A549 (cell line): ENCODE measurements around the gene TSHR. TPM values are rescaled to one million over a fixed set of nuclear protein-coding genes. Genes with fewer than 3 reads are reported as not detected.

Experiments used
- ATAC-seq, 2 experiments: fragments of 200-7000 bp in 1 of 2; fragments of >200 bp in 1 of 2; cut with Nextera tagmentation in 1 of 2; cut with Tn5 transposase in 1 of 2; 3 replicates each; pipeline versions ENCODE4 v1.8.0 to v1.9.1; 2018 to 2020; ENCODE audit warnings: mild to moderate bottlenecking in 1 of 2, moderate library complexity in 1 of 2
- CTCF ChIA-PET: fragments of 300-600 bp; sonication (Branson Sonifier 250); formaldehyde crosslinking; extraction: SDS; loops from one replicate; lab custom pipeline; 2021; ENCODE audit warnings: antibody characterized with exemption, inconsistent platforms; lab: Yijun Ruan, JAX
- POLR2A ChIA-PET: fragments of 350-600 bp; formaldehyde crosslinking; extraction: SDS; loops from one replicate; lab custom pipeline; 2021; ENCODE audit warnings: antibody characterized with exemption, inconsistent platforms; lab: Yijun Ruan, JAX
- DNase-seq, 2 experiments: peaks; one replicate each; pipeline versions ENCODE4 v3.0.0 to v3.0.0-alpha.2; 2011 to 2016; ENCODE audit warnings: low read depth in 1 of 2, low spot score in 1 of 2
- FAIRE-seq: peaks from 2 replicates; lab custom pipeline; 2011; peaks lifted over from hg19 to GRCh38; lab: Jason Lieb, UNC
- H3K27ac ChIP-seq, 2 experiments: fragments of >200 bp; sonication (Bioruptor Twin); formaldehyde crosslinking; 3 replicates each; pipeline ENCODE4 v1.5.1; 2016 to 2017
- H3K4me1 ChIP-seq: fragments of >200 bp; sonication (Bioruptor Twin); formaldehyde crosslinking; 3 replicates; pipeline ENCODE4 v1.6.1; 2016
- H3K4me2 ChIP-seq: fragments of >200 bp; sonication (Bioruptor Twin); formaldehyde crosslinking; 3 replicates; pipeline ENCODE4 v1.6.1; 2016
- H3K4me3 ChIP-seq: fragments of >200 bp; sonication (Bioruptor Twin); formaldehyde crosslinking; 3 replicates; pipeline ENCODE4 v1.5.1; 2016
- H3K9me3 ChIP-seq: fragments of >200 bp; sonication (Bioruptor Twin); formaldehyde crosslinking; 3 replicates; pipeline ENCODE4 v1.6.1; 2016
- ATOH8 ChIP-seq: fragments of 250-450 bp; sonication (Bioruptor Pico); IDR thresholded peaks from 2 replicates; pipeline ENCODE4 v1.5.0; 2020; ENCODE audit warnings: low read depth, mild to moderate bottlenecking, moderate library complexity
- BCL3 ChIP-seq: fragments of >200 bp; sonication (Bioruptor Twin); formaldehyde crosslinking; IDR thresholded peaks from 3 replicates; pipeline ENCODE4 v1.6.1; 2016
- CBX8 ChIP-seq: fragments of 200-600 bp; sonication (generic); IDR thresholded peaks from 2 replicates; pipeline ENCODE4 v1.6.1; 2016
- CHD2 ChIP-seq: fragments of 150-350 bp; IDR thresholded peaks from 2 replicates; pipeline ENCODE4 v1.6.1; 2014; ENCODE audit warnings: low read length; ENCODE audit not compliant: partially characterized antibody
- CTCF ChIP-seq: fragments of >200 bp; sonication (Bioruptor Twin); formaldehyde crosslinking; IDR thresholded peaks from 3 replicates; pipeline ENCODE4 v1.5.1; 2016
- FOSB ChIP-seq: fragments of 250-450 bp; sonication (Bioruptor Pico); IDR thresholded peaks from 2 replicates; pipeline ENCODE4 v1.5.0; 2020; ENCODE audit warnings: mild to moderate bottlenecking, moderate library complexity
- FOXS1 ChIP-seq: fragments of 250-450 bp; sonication (Bioruptor Pico); IDR thresholded peaks from 2 replicates; pipeline ENCODE4 v1.5.0; 2020; ENCODE audit warnings: mild to moderate bottlenecking, moderate library complexity
- HDAC2 ChIP-seq: fragments of 200-600 bp; sonication (generic); IDR thresholded peaks from 2 replicates; pipeline ENCODE4 v1.6.1; 2016
- HOXB13 ChIP-seq: fragments of 250-450 bp; sonication (Bioruptor Pico); IDR thresholded peaks from 2 replicates; pipeline ENCODE4 v1.5.0; 2020; ENCODE audit warnings: low read depth, mild to moderate bottlenecking, moderate library complexity
- MAFK ChIP-seq: fragments of 450-650 bp; IDR thresholded peaks from 2 replicates; pipeline ENCODE4 v1.6.1; 2014; ENCODE audit not compliant: partially characterized antibody
- USF2 ChIP-seq: fragments of 450-650 bp; IDR thresholded peaks from 2 replicates; pipeline ENCODE4 v1.6.1; 2014; ENCODE audit warnings: antibody characterized with exemption
- WGBS: methylation state at CpG from one replicate; pipeline ENCODE4 v1.1.6; 2017; ENCODE audit errors: missing lambda C conversion rate; 5-methylcytosine and 5-hydroxymethylcytosine counted together
- polyA plus RNA-seq, 4 experiments: library from polyadenylated mRNA; depleted of rRNA in 3 of 4; stranded (reverse); fragments of >200 nt; fragmentation: RNase III in 1 of 4; extraction: RNeasy Plus Mini Kit Qiagen cat#74134 plus additional on column Dnase treatment in 1 of 4; gene quantifications; 2 replicates in 3 of 4; 3 replicates in 1 of 4; pipeline ENCODE4 v1.2.3, GENCODE V29; 2011 to 2017

Gene TSHR
- polyA plus RNA-seq, 2 of the 4 experiments (the other 2 are of a cell fraction): not detected

GRCh38 chr14:80930095-80930494, 25.3 kb upstream of the TSHR start:
- FAIRE-seq: no peak
- H3K27ac ChIP-seq: no peak overlapping the region
- POLR2A ChIA-PET: no interaction called here
- TF ChIP-seq CHD2 (no peak), ATOH8 (CRISPR knock-in tag) (no peak), FOXS1 (CRISPR knock-in tag) (no peak)
- no peaks in the 10 kb centered on the region; the same call in 2 of the 3 replicates for H3K9me3 ChIP-seq
- no peak for DNase-seq
- CTCF ChIA-PET: no interaction called here
- H3K4me1 ChIP-seq: peaks cover 3% of the 10 kb centered on the region; the same call in 1 of the 3 replicates
- ATAC-seq: no peak
- no peak overlapping the region for H3K4me3 ChIP-seq
- 97% methylated on average over 5 of the region's 5 CpGs for WGBS
- H3K4me2 ChIP-seq: no peak overlapping the region

- FAIRE-seq (no peak), DNase-seq (peak in 1 of 2 experiments; percentile 3), ATAC-seq (no peak)
- WGBS: 57% methylated on average over 8 of the region's 8 CpGs
- ChIA-PET POLR2A (no interaction called here), CTCF (interaction anchor here (1.0 kb wide), 1 partner anchor 1971 kb away, joined by 3 read pairs; no protein-coding TSS in a partner anchor)
- Histone ChIP-seq H3K4me1 (peaks cover 3% of the 10 kb centered on the region; the same call in 1 of the 3 replicates), H3K4me3 (no peak overlapping the region), H3K4me2 (no peak overlapping the region), H3K9me3 (no peaks in the 10 kb centered on the region; the same call in 2 of the 3 replicates), H3K27ac (no peak overlapping the region)
- TF ChIP-seq CHD2 (no peak), BCL3 (no peak)
Measured at GRCh38 chr14:80930836-80931389, 24.5 kb upstream of the TSHR start.

- Histone ChIP-seq H3K4me1 (peaks cover 3% of the 10 kb centered on the region; the same call in 1 of the 3 replicates), H3K4me2 (no peak overlapping the region), H3K4me3 (no peak overlapping the region), H3K9me3 (no peaks in the 10 kb centered on the region; the same call in 2 of the 3 replicates), H3K27ac (no peak overlapping the region)
- POLR2A ChIA-PET: no interaction called here
- no peak for ATAC-seq
- CTCF ChIA-PET: interaction anchor here (1.0 to 1.6 kb wide), 2 partner anchors 9 to 10 kb away, joined by 3 to 5 read pairs; no protein-coding TSS in a partner anchor
- FAIRE-seq: no peak
- no peak for DNase-seq
- TF ChIP-seq MAFK (peak; percentile 33), HOXB13 (CRISPR knock-in tag) (no peak)
Measured at GRCh38 chr14:80933282-80933681, 22.1 kb upstream of the TSHR start.

- DNase-seq (no peak), FAIRE-seq (no peak), ATAC-seq (no peak)
- Histone ChIP-seq H3K9me3 (no peaks in the 10 kb centered on the region; the same call in 2 of the 3 replicates), H3K4me1 (peaks cover 3% of the 10 kb centered on the region; the same call in 1 of the 3 replicates), H3K27ac (no peak overlapping the region), H3K4me2 (no peak overlapping the region), H3K4me3 (no peak overlapping the region)
- TF ChIP-seq CBX8: no peak
- TF ChIP-seq USF2: no peak
- no peak for TF ChIP-seq ATOH8 (CRISPR knock-in tag)
- TF ChIP-seq CTCF: no peak
- no peak for TF ChIP-seq HDAC2
- TF ChIP-seq FOSB (CRISPR knock-in tag): no peak
- WGBS: 88% methylated on average over 4 of the region's 4 CpGs
- POLR2A ChIA-PET: no interaction called here
- CTCF ChIA-PET: interaction anchor here (0.8 to 1.6 kb wide), 3 partner anchors 9 to 25 kb away, joined by 3 to 5 read pairs (median 3); no protein-coding TSS in a partner anchor
Measured at GRCh38 chr14:80933686-80934085, 21.7 kb upstream of the TSHR start.
